Natural killer cell (primary cell): ENCODE results near the gene MTFMT. TPM values are rescaled to one million over a fixed set of nuclear protein-coding genes. Genes with fewer than 3 reads are reported as not detected.

ENCODE experiments used
- ATAC-seq, 3 donors: fragments of 150-1000 bp in 2 of 3; fragments of 200-7000 bp in 1 of 3; cut with Tn5 transposase; 1 replicate in 1 of 3; 2 replicates in 2 of 3; pipeline ENCODE4 v1.10.0; 2021; ENCODE audit warnings: mild to moderate bottlenecking in 2 of 3, moderate library complexity in 2 of 3
- DNase-seq, 2 donors: peaks; one replicate each; pipeline versions ENCODE4 v3.0.0 to v3.0.0-alpha.2; 2013 to 2021; ENCODE audit warnings: mixed read lengths in 1 of 2
- H3K27ac ChIP-seq: one replicate; pipeline ENCODE4 v1.5.1; 2013; ENCODE audit warnings: mild to moderate bottlenecking, low read length
- H3K27me3 ChIP-seq: one replicate; pipeline ENCODE4 v1.6.1; 2013; ENCODE audit warnings: low read length; ENCODE audit not compliant: control insufficient read depth, insufficient read depth
- H3K36me3 ChIP-seq: one replicate; pipeline ENCODE4 v1.6.1; 2013; ENCODE audit warnings: low read length; ENCODE audit not compliant: control insufficient read depth, insufficient read depth
- H3K4me1 ChIP-seq: one replicate; pipeline ENCODE4 v1.6.1; 2013; ENCODE audit warnings: low read length; ENCODE audit not compliant: control insufficient read depth, insufficient read depth
- H3K4me3 ChIP-seq: one replicate; pipeline ENCODE4 v1.5.1; 2013; ENCODE audit warnings: low read length
- H3K9me3 ChIP-seq: one replicate; pipeline ENCODE4 v1.6.1; 2013; ENCODE audit warnings: low read length; ENCODE audit not compliant: control insufficient read depth, insufficient read depth
- H3K27ac Mint-ChIP-seq, 2 donors: one replicate each; pipeline ENCODE4 v1.8.0; 2022; ENCODE audit warnings: mild to moderate bottlenecking in 2 of 2, mixed read lengths in 2 of 2, moderate library complexity in 1 of 2
- H3K27me3 Mint-ChIP-seq, 2 donors: one replicate each; pipeline ENCODE4 v1.8.0; 2022; ENCODE audit warnings: low read depth in 2 of 2, mixed read lengths in 2 of 2
- H3K36me3 Mint-ChIP-seq: one replicate; pipeline ENCODE4 v1.8.0; 2022; ENCODE audit warnings: mixed read lengths
- H3K4me1 Mint-ChIP-seq, 2 donors: one replicate each; pipeline ENCODE4 v1.8.0; 2022; ENCODE audit warnings: mixed read lengths in 2 of 2
- H3K4me3 Mint-ChIP-seq: one replicate; pipeline ENCODE4 v1.8.0; 2022; ENCODE audit warnings: mild to moderate bottlenecking, moderate library complexity, mixed read lengths
- H3K9me3 Mint-ChIP-seq, 2 donors: one replicate each; pipeline ENCODE4 v1.8.0; 2022; ENCODE audit warnings: mixed read lengths in 2 of 2
- WGBS: methylation state at CpG from one replicate; pipeline ENCODE4 v1.1.7; 2013; ENCODE audit warnings: missing lambda C conversion rate; ENCODE audit not compliant: insufficient coverage; 5-methylcytosine and 5-hydroxymethylcytosine counted together
- intact Hi-C: fragments of 100-400 bp; cut with micrococcal nuclease; formaldehyde crosslinking; loops from one replicate; pipeline ENCODE4 v1.14.2; 2022
- total RNA-seq, 4 donors: library from RNA; stranded (reverse); fragments of 120-200 nt in 1 of 4; gene quantifications; one replicate each; pipeline versions ENCODE4 v1.2.3 to v1.2.4, GENCODE V29; 2013 to 2022
- TF ChIP-seq, protein P1 (sequence below): fragments of 200-600 bp; IDR thresholded peaks from one replicate; pipeline ENCODE4 v1.8.0; 2022; ENCODE audit warnings: antibody characterized with exemption

Gene MTFMT
- total RNA-seq, 3 donors from 2014 or later (not counting 1 experiment from before 2014, with no cell fraction given): 9.3 to 13.6 (median 12.2) TPM

DNA sequence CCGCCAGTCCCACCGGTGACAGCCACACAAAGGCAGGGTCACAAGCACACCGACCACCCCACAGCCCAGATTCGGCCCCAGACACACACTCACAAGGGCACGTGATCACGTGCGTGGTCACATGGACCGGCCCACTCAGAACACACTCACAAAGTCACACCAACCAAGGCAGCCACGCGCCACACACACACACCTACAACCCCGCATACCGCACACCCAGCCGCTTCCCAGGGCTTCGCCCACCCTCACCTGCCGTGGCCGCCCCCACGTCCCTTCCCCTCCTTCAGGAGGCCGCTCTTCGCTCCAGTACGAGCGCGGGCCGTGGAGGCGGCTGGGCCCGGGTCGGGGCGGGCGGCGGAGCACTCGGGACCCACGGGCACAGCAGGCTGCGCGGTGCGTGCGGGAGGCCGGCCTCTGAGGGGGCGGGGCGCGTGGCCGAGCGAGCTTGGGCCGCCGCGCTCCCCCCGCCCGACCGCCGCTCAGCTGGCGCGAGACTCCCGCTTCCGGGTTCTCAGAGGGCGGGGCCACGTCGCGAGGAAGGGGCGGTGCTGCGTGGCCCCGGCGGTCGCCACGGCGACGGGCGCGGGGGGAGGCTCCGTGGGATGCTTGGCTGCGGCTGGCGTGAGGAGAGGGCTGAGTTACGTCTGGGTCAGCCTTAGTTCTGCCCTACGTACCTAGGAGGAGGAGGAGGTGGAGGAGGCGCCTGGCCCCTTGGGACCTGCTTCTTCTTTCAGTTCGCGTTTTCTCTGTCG, 39.8 kb downstream of the MTFMT start, which contains the start of gene SPG21:
Gene SPG21 (minus strand): TSS at position 499 of the 752 bp plus-strand sequence. CDS start 6,345 bp downstream, outside the sequence.
- Histone ChIP-seq H3K27ac (peak within 1 kb of the TSS; percentile 92), H3K9me3 (no peaks in the 10 kb centered on the region), H3K4me3 (peak within 1 kb of the TSS; percentile 91), H3K4me1 (peaks cover 20% of the 10 kb centered on the region), H3K36me3 (no peaks in the 10 kb centered on the region), H3K27me3 (no peaks in the 10 kb centered on the region)
- under 1% methylated on average over 75 of the region's 75 CpGs for WGBS
- Mint-ChIP-seq H3K9me3 (no peaks in the 10 kb centered on the region), H3K27me3 (no peaks in the 10 kb centered on the region), H3K4me3 (peak within 1 kb of the TSS; percentile 99), H3K27ac (peak within 1 kb of the TSS; percentile 94 to 96), H3K4me1 (peaks cover 31 to 34% of the 10 kb centered on the region in 2 donors), H3K36me3 (no peaks in the 10 kb centered on the region)
- ATAC-seq: peak; percentile 86 to 96 (median 89)
- TF ChIP-seq, protein P1, sequence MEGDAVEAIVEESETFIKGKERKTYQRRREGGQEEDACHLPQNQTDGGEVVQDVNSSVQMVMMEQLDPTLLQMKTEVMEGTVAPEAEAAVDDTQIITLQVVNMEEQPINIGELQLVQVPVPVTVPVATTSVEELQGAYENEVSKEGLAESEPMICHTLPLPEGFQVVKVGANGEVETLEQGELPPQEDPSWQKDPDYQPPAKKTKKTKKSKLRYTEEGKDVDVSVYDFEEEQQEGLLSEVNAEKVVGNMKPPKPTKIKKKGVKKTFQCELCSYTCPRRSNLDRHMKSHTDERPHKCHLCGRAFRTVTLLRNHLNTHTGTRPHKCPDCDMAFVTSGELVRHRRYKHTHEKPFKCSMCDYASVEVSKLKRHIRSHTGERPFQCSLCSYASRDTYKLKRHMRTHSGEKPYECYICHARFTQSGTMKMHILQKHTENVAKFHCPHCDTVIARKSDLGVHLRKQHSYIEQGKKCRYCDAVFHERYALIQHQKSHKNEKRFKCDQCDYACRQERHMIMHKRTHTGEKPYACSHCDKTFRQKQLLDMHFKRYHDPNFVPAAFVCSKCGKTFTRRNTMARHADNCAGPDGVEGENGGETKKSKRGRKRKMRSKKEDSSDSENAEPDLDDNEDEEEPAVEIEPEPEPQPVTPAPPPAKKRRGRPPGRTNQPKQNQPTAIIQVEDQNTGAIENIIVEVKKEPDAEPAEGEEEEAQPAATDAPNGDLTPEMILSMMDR: no peak
- intact Hi-C loops: loop anchor here (1.0 to 5.0 kb wide), 2 partner anchors 40 to 147 kb away; partner anchors contain the start of genes MTFMT and PLEKHO2
- DNase-seq: peak; percentile 93 to 95

DNA sequence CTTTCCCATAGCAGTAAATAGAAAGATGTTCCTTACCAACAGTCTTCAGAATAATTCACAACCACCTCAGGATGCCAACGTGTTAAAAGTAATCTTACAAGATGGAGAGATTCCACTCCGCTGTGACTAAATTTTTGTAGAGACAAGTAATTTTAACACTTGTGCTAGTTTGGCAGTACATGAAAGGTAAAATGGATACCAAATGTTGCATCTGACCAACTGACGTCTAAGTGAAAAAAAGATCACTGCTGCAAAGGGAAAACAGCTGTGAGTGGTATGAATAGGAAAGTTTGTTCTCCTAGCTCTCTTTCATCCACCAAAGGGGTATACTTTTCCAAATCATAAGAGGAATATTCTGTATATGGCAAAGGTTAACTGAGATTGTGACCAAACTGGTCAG, 42.3 kb downstream of the MTFMT start:
- no peak for DNase-seq
- TF ChIP-seq, protein P1: no peak
- ATAC-seq: no peak
- Histone ChIP-seq H3K4me3 (no peak overlapping the region), H3K9me3 (no peaks in the 10 kb centered on the region), H3K27ac (no peak overlapping the region), H3K4me1 (peaks cover 24% of the 10 kb centered on the region), H3K36me3 (peaks cover 4% of the 10 kb centered on the region), H3K27me3 (no peaks in the 10 kb centered on the region)
- Mint-ChIP-seq H3K4me3 (peak overlapping the region; percentile 13), H3K36me3 (no peaks in the 10 kb centered on the region), H3K27me3 (no peaks in the 10 kb centered on the region), H3K27ac (no peak overlapping the region), H3K4me1 (peaks cover 31 to 34% of the 10 kb centered on the region in 2 donors), H3K9me3 (no peaks in the 10 kb centered on the region)
- WGBS: 82% methylated on average over 3 of the region's 3 CpGs
- intact Hi-C loops: loop anchor here (5.0 kb wide), 1 partner anchor 145 kb away; the partner anchor contains the start of gene PLEKHO2

GRCh38 chr15:64985366-64986033, 43.9 kb downstream of the MTFMT start:
- peaks cover 4% of the 10 kb centered on the region for H3K36me3 ChIP-seq
- no peaks in the 10 kb centered on the region for H3K9me3 Mint-ChIP-seq
- intact Hi-C loops: loop anchor here (5.0 kb wide), 1 partner anchor 143 kb away; the partner anchor contains the start of gene PLEKHO2
- no peaks in the 10 kb centered on the region for H3K36me3 Mint-ChIP-seq
- no peak overlapping the region for H3K27ac ChIP-seq
- H3K9me3 ChIP-seq: no peaks in the 10 kb centered on the region
- no peak overlapping the region for H3K4me3 Mint-ChIP-seq
- peaks cover 24% of the 10 kb centered on the region for H3K4me1 ChIP-seq
- no peaks in the 10 kb centered on the region for H3K27me3 ChIP-seq
- H3K27ac Mint-ChIP-seq: no peak overlapping the region
- DNase-seq: no peak
- H3K27me3 Mint-ChIP-seq: no peaks in the 10 kb centered on the region
- no peak for ATAC-seq
- peaks cover 27 to 29% of the 10 kb centered on the region in 2 donors for H3K4me1 Mint-ChIP-seq
- TF ChIP-seq, protein P1: no peak
- WGBS: 47% methylated on average over 9 of the region's 9 CpGs
- no peak overlapping the region for H3K4me3 ChIP-seq
